IPS-15b (cell line): ENCODE results near the gene ATP5F1E.

Experiments
- H3K27me3 ChIP-seq: one replicate; pipeline ENCODE4 v1.6.1; 2013; ENCODE audit warnings: low read length; ENCODE audit not compliant: control insufficient read depth, insufficient read depth
- H3K36me3 ChIP-seq: one replicate; pipeline ENCODE4 v1.6.1; 2013; ENCODE audit warnings: low read length; ENCODE audit not compliant: control insufficient read depth, insufficient read depth
- H3K4me1 ChIP-seq: one replicate; pipeline ENCODE4 v1.6.1; 2013; ENCODE audit warnings: mild to moderate bottlenecking, low read length; ENCODE audit not compliant: control insufficient read depth, insufficient read depth
- H3K4me3 ChIP-seq: one replicate; pipeline ENCODE4 v1.5.1; 2013; ENCODE audit warnings: low read depth, low read length
- H3K9ac ChIP-seq: one replicate; pipeline ENCODE4 v1.6.1; 2013; ENCODE audit warnings: low read depth, mild to moderate bottlenecking, low read length
- H3K9me3 ChIP-seq: one replicate; pipeline ENCODE4 v1.6.1; 2013; ENCODE audit warnings: mild to moderate bottlenecking, low read length; ENCODE audit not compliant: control insufficient read depth, insufficient read depth

The ATP5F1E gene

GRCh38 chr20:59002388-59002787, 29.7 kb downstream of the ATP5F1E start:
- Histone ChIP-seq H3K27me3 (no peaks in the 10 kb centered on the region), H3K9ac (no peak overlapping the region), H3K36me3 (peaks cover 2% of the 10 kb centered on the region), H3K4me3 (no peak overlapping the region), H3K9me3 (no peaks in the 10 kb centered on the region), H3K4me1 (no peaks in the 10 kb centered on the region)

GRCh38 chr20:59001449-59002171, 30.5 kb downstream of the ATP5F1E start:
- H3K36me3 ChIP-seq: peaks cover 2% of the 10 kb centered on the region
- H3K4me1 ChIP-seq: no peaks in the 10 kb centered on the region
- no peak overlapping the region for H3K4me3 ChIP-seq

GRCh38 chr20:59001068-59001448, 31.1 kb downstream of the ATP5F1E start:
- Histone ChIP-seq H3K4me1 (no peaks in the 10 kb centered on the region), H3K9me3 (no peaks in the 10 kb centered on the region), H3K9ac (no peak overlapping the region), H3K36me3 (peaks cover 5% of the 10 kb centered on the region), H3K4me3 (no peak overlapping the region), H3K27me3 (no peaks in the 10 kb centered on the region)

More at GRCh38 chr20:59001449-59002171, 30.5 kb downstream of the ATP5F1E start:
- Histone ChIP-seq H3K9me3 (no peaks in the 10 kb centered on the region), H3K27me3 (no peaks in the 10 kb centered on the region), H3K9ac (no peak overlapping the region)

- Histone ChIP-seq H3K4me1 (no peaks in the 10 kb centered on the region), H3K4me3 (no peak overlapping the region), H3K9ac (no peak overlapping the region)
Observed at GRCh38 chr20:59000326-59000725, 31.8 kb downstream of the ATP5F1E start.

GRCh38 chr20:58998656-58999055, 33.5 kb downstream of the ATP5F1E start:
- Histone ChIP-seq H3K4me1 (no peaks in the 10 kb centered on the region), H3K27me3 (no peaks in the 10 kb centered on the region), H3K9me3 (no peaks in the 10 kb centered on the region), H3K4me3 (no peak overlapping the region), H3K9ac (no peak overlapping the region), H3K36me3 (peaks cover 25% of the 10 kb centered on the region)

More at GRCh38 chr20:59000326-59000725, 31.8 kb downstream of the ATP5F1E start:
- H3K9me3 ChIP-seq: no peaks in the 10 kb centered on the region
- H3K27me3 ChIP-seq: no peaks in the 10 kb centered on the region
- H3K36me3 ChIP-seq: peaks cover 12% of the 10 kb centered on the region

- Histone ChIP-seq H3K27me3 (no peaks in the 10 kb centered on the region), H3K4me1 (no peaks in the 10 kb centered on the region), H3K9me3 (no peaks in the 10 kb centered on the region), H3K4me3 (no peak overlapping the region), H3K36me3 (peaks cover 38% of the 10 kb centered on the region), H3K9ac (no peak overlapping the region)
Observed at GRCh38 chr20:58997141-58997770, 34.9 kb downstream of the ATP5F1E start.

- H3K4me1 ChIP-seq: no peaks in the 10 kb centered on the region
- H3K36me3 ChIP-seq: peaks cover 42% of the 10 kb centered on the region
- no peaks in the 10 kb centered on the region for H3K27me3 ChIP-seq
- no peak overlapping the region for H3K9ac ChIP-seq
- H3K4me3 ChIP-seq: no peak overlapping the region
- H3K9me3 ChIP-seq: no peaks in the 10 kb centered on the region
Observed at GRCh38 chr20:58996226-58996611, 35.9 kb downstream of the ATP5F1E start.

GRCh38 chr20:58995461-58996225, 36.5 kb downstream of the ATP5F1E start:
- H3K27me3 ChIP-seq: no peaks in the 10 kb centered on the region
- H3K9ac ChIP-seq: no peak overlapping the region
- no peaks in the 10 kb centered on the region for H3K9me3 ChIP-seq
- H3K36me3 ChIP-seq: peaks cover 46% of the 10 kb centered on the region
- no peak overlapping the region for H3K4me3 ChIP-seq
- no peaks in the 10 kb centered on the region for H3K4me1 ChIP-seq

- Histone ChIP-seq H3K36me3 (peaks cover 50% of the 10 kb centered on the region), H3K27me3 (no peaks in the 10 kb centered on the region), H3K9me3 (no peaks in the 10 kb centered on the region), H3K9ac (no peak overlapping the region), H3K4me1 (no peaks in the 10 kb centered on the region), H3K4me3 (no peak overlapping the region)
Observed at GRCh38 chr20:58994390-58995159, 37.6 kb downstream of the ATP5F1E start.

- no peak overlapping the region for H3K4me3 ChIP-seq
- H3K9ac ChIP-seq: no peak overlapping the region
- no peaks in the 10 kb centered on the region for H3K4me1 ChIP-seq
- H3K36me3 ChIP-seq: peaks cover 55% of the 10 kb centered on the region
- H3K27me3 ChIP-seq: no peaks in the 10 kb centered on the region
- H3K9me3 ChIP-seq: no peaks in the 10 kb centered on the region
Observed at GRCh38 chr20:58993332-58994248, 38.5 kb downstream of the ATP5F1E start.
